CD14-positive monocyte (primary cell): ENCODE measurements around the gene CAVIN4. TPM values are rescaled to one million over a fixed set of nuclear protein-coding genes. Genes with fewer than 3 reads are reported as not detected.

ENCODE experiments used
- DNase-seq, 3 donors: peaks; one replicate each; pipeline ENCODE4 v3.0.0-alpha.2; 2011 to 2022
- H2AFZ ChIP-seq: 2 replicates; pipeline ENCODE4 v1.6.0; 2012; ENCODE audit warnings: mild to moderate bottlenecking, low read depth, low read length, inconsistent platforms; ENCODE audit not compliant: insufficient read depth, poor library complexity, severe bottlenecking
- H3K27ac ChIP-seq, 2 donors: 1 replicate in 1 of 2; 2 replicates in 1 of 2; pipeline ENCODE4 v1.5.1; 2012 to 2013; ENCODE audit warnings: low read length in 2 of 2, control low read depth in 1 of 2, inconsistent platforms in 1 of 2, low read depth in 1 of 2, mild to moderate bottlenecking in 1 of 2
- H3K27me3 ChIP-seq, 2 donors: one replicate each; pipeline versions ENCODE4 v1.6.0 to v1.6.1; 2011 to 2013; ENCODE audit warnings: low read length in 2 of 2; ENCODE audit not compliant: control insufficient read depth in 2 of 2, insufficient read depth in 2 of 2
- H3K36me3 ChIP-seq, 2 donors: replicated peaks in 1 of 2; 1 replicate in 1 of 2; 2 replicates in 1 of 2; pipeline versions ENCODE4 v1.5.1 to v1.6.1; 2012 to 2013; ENCODE audit warnings: low read length in 2 of 2, control low read depth in 1 of 2, inconsistent platforms in 1 of 2, mild to moderate bottlenecking in 1 of 2; ENCODE audit not compliant: insufficient read depth in 2 of 2, control insufficient read depth in 1 of 2
- H3K4me1 ChIP-seq, 2 donors: 1 replicate in 1 of 2; 2 replicates in 1 of 2; pipeline versions ENCODE4 v1.5.1 to v1.6.1; 2012 to 2013; ENCODE audit warnings: low read length in 2 of 2, control low read depth in 1 of 2, inconsistent platforms in 1 of 2, mild to moderate bottlenecking in 1 of 2, moderate library complexity in 1 of 2; ENCODE audit not compliant: insufficient read depth in 2 of 2, control insufficient read depth in 1 of 2
- H3K4me2 ChIP-seq: replicated peaks from 2 replicates; pipeline ENCODE3; 2012; ENCODE audit warnings: low read length, moderate library complexity, mild to moderate bottlenecking; ENCODE audit not compliant: poor library complexity, severe bottlenecking; ENCODE audit errors: extremely low read depth
- H3K4me3 ChIP-seq, 3 experiments: fragments of 200-600 bp in 1 of 3; sonication (generic) in 1 of 3; replicated peaks in 1 of 3; 1 replicate in 2 of 3; 2 replicates in 1 of 3; pipeline ENCODE4 v1.5.1; 2011 to 2013; ENCODE audit warnings: low read length in 3 of 3, mild to moderate bottlenecking in 3 of 3, control low read depth in 2 of 3, low read depth in 2 of 3, inconsistent platforms in 1 of 3, moderate library complexity in 1 of 3
- H3K79me2 ChIP-seq: 2 replicates; pipeline ENCODE4 v1.6.0; 2012; ENCODE audit warnings: mild to moderate bottlenecking, control low read depth, inconsistent platforms, low read length, moderate library complexity; ENCODE audit not compliant: insufficient read depth
- H3K9ac ChIP-seq: 2 replicates; pipeline ENCODE4 v1.6.0; 2017; ENCODE audit warnings: low read length, mild to moderate bottlenecking; ENCODE audit not compliant: insufficient read depth, poor library complexity, severe bottlenecking
- H3K9me3 ChIP-seq, 2 donors: replicated peaks in 1 of 2; 1 replicate in 1 of 2; 2 replicates in 1 of 2; pipeline versions ENCODE4 v1.5.1 to v1.6.1; 2012 to 2013; ENCODE audit warnings: low read length in 2 of 2, control low read depth in 1 of 2; ENCODE audit not compliant: control insufficient read depth in 1 of 2, insufficient read depth in 1 of 2
- H4K20me1 ChIP-seq: 2 replicates; pipeline ENCODE4 v1.6.0; 2012; ENCODE audit warnings: mild to moderate bottlenecking, low read length, control low read depth, moderate library complexity; ENCODE audit not compliant: insufficient read depth
- H3K27ac Mint-ChIP-seq, 7 donors: one replicate each; pipeline ENCODE4 v1.8.0; 2020; ENCODE audit warnings: mild to moderate bottlenecking in 7 of 7, mixed read lengths in 7 of 7, moderate library complexity in 6 of 7, inconsistent platforms in 2 of 7
- H3K27me3 Mint-ChIP-seq, 3 donors: one replicate each; pipeline ENCODE4 v1.8.0; 2021 to 2022; ENCODE audit warnings: low read depth in 3 of 3, mild to moderate bottlenecking in 3 of 3, mixed read lengths in 3 of 3, moderate library complexity in 3 of 3, inconsistent platforms in 1 of 3
- H3K36me3 Mint-ChIP-seq, 2 donors: one replicate each; pipeline ENCODE4 v1.8.0; 2020; ENCODE audit warnings: mixed read lengths in 2 of 2, inconsistent platforms in 1 of 2, mild to moderate bottlenecking in 1 of 2
- H3K4me1 Mint-ChIP-seq: one replicate; pipeline ENCODE4 v1.8.0; 2020; ENCODE audit warnings: mild to moderate bottlenecking, mixed read lengths
- H3K4me3 Mint-ChIP-seq, 2 donors: one replicate each; pipeline ENCODE4 v1.8.0; 2020; ENCODE audit warnings: mild to moderate bottlenecking in 2 of 2, mixed read lengths in 2 of 2, moderate library complexity in 1 of 2
- H3K9me3 Mint-ChIP-seq, 7 donors: one replicate each; pipeline ENCODE4 v1.8.0; 2020 to 2022; ENCODE audit warnings: mixed read lengths in 7 of 7, mild to moderate bottlenecking in 6 of 7, moderate library complexity in 6 of 7, inconsistent platforms in 2 of 7
- CTCF ChIP-seq: fragments of 200-600 bp; IDR thresholded peaks from one replicate; pipeline ENCODE4 v1.8.0; 2022; ENCODE audit warnings: antibody characterized with exemption, mild to moderate bottlenecking
- WGBS: methylation state at CpG from one replicate; pipeline ENCODE4 v1.1.5; 2013; ENCODE audit warnings: missing lambda C conversion rate; ENCODE audit not compliant: insufficient coverage; 5-methylcytosine and 5-hydroxymethylcytosine counted together
- intact Hi-C, 2 donors: fragments of 100-400 bp; cut with micrococcal nuclease; formaldehyde crosslinking; loops; one replicate each; pipeline versions ENCODE4 v1.15.0 to v1.15.1; 2023
- polyA plus RNA-seq, 3 donors: library from polyadenylated mRNA; depleted of rRNA in 1 of 3; unstranded in 2 of 3; stranded (reverse) in 1 of 3; fragments of 300-500 nt in 2 of 3; fragments of >200 nt in 1 of 3; fragmentation: Illumina TruSeq in 2 of 3; gene quantifications; 1 replicate in 2 of 3; 2 replicates in 1 of 3; pipeline ENCODE4 v1.2.3, GENCODE V29; 2012 to 2021

CAVIN4 gene
- polyA plus RNA-seq, 3 donors: not detected

GRCh38 chr9:100554935-100555401 lies 22.9 kb upstream of the CAVIN4 start:
- Mint-ChIP-seq H3K36me3 (no peaks in the 10 kb centered on the region), H3K27ac (no peak overlapping the region), H3K4me3 (no peak overlapping the region), H3K4me1 (no peaks in the 10 kb centered on the region), H3K9me3 (no peaks in the 10 kb centered on the region), H3K27me3 (no peaks in the 10 kb centered on the region)
- WGBS: 78% methylated on average over 1 of the region's 2 CpGs
- Histone ChIP-seq H3K9ac (no peak overlapping the region), H4K20me1 (no peaks in the 10 kb centered on the region), H3K9me3 (no peaks in the 10 kb centered on the region), H3K4me3 (no peak overlapping the region), H3K4me1 (no peaks in the 10 kb centered on the region), H3K4me2 (no peak overlapping the region), H3K36me3 (no peaks in the 10 kb centered on the region), H3K27ac (no peak overlapping the region), H3K79me2 (no peaks in the 10 kb centered on the region), H3K27me3 (no peaks in the 10 kb centered on the region), H2AFZ (no peak overlapping the region)
- no peak for TF ChIP-seq CTCF
- intact Hi-C loops: no loop called here
- no peak for DNase-seq

- no peak overlapping the region for H2AFZ ChIP-seq
- WGBS: no CpG with 5 or more reads among the region's 1 CpG
- no peak overlapping the region for H3K27ac ChIP-seq
- Mint-ChIP-seq H3K9me3 (no peaks in the 10 kb centered on the region), H3K4me1 (no peaks in the 10 kb centered on the region), H3K36me3 (no peaks in the 10 kb centered on the region), H3K27ac (no peak overlapping the region), H3K4me3 (no peak overlapping the region), H3K27me3 (no peaks in the 10 kb centered on the region)
- intact Hi-C loops: no loop called here
- no peak for TF ChIP-seq CTCF
- H3K79me2 ChIP-seq: no peaks in the 10 kb centered on the region
- H3K4me2 ChIP-seq: no peak overlapping the region
- no peaks in the 10 kb centered on the region for H3K36me3 ChIP-seq
- H3K4me1 ChIP-seq: no peaks in the 10 kb centered on the region
- no peak overlapping the region for H3K9ac ChIP-seq
- no peak for DNase-seq
- no peaks in the 10 kb centered on the region for H3K27me3 ChIP-seq
- H4K20me1 ChIP-seq: no peaks in the 10 kb centered on the region
- H3K4me3 ChIP-seq: no peak overlapping the region
- H3K9me3 ChIP-seq: no peaks in the 10 kb centered on the region
Observed at GRCh38 chr9:100555471-100555870, 22.4 kb upstream of the CAVIN4 start.
